Muscle layer of colon (tissue), 2 donors: ENCODE results near the gene HOXC9.

ENCODE experiments used
- H3K27ac ChIP-seq: one replicate; pipeline ENCODE4 v1.7.0; 2013; ENCODE audit warnings: low read depth, mild to moderate bottlenecking, low read length, moderate library complexity
- H3K27me3 ChIP-seq, 2 donors: one replicate each; pipeline ENCODE4 v1.7.0; 2013; ENCODE audit warnings: low read length in 2 of 2, mild to moderate bottlenecking in 2 of 2; ENCODE audit not compliant: insufficient read depth in 2 of 2, control insufficient read depth in 1 of 2
- H3K36me3 ChIP-seq: one replicate; pipeline ENCODE4 v1.7.0; 2013; ENCODE audit warnings: mild to moderate bottlenecking, low read length; ENCODE audit not compliant: insufficient read depth
- H3K4me1 ChIP-seq: one replicate; pipeline ENCODE4 v1.7.0; 2013; ENCODE audit warnings: mild to moderate bottlenecking, low read length; ENCODE audit not compliant: insufficient read depth
- H3K4me3 ChIP-seq, 2 donors: one replicate each; pipeline ENCODE4 v1.7.0; 2013; ENCODE audit warnings: low read length in 2 of 2, low read depth in 1 of 2, mild to moderate bottlenecking in 1 of 2, moderate library complexity in 1 of 2
- H3K9ac ChIP-seq: one replicate; pipeline ENCODE4 v1.7.0; 2013; ENCODE audit warnings: low read length
- H3K9me3 ChIP-seq: one replicate; pipeline ENCODE4 v1.7.0; 2013; ENCODE audit warnings: mild to moderate bottlenecking, low read length
- donor health status: abdominal sarcoma.
- donor health status: Adenocarcinoma of cecum.

The HOXC9 gene

GRCh38 chr12:54032086-54032619 is 32.2 kb downstream of the HOXC9 start:
- no peak overlapping the region for H3K9ac ChIP-seq
- peaks cover 18% of the 10 kb centered on the region for H3K4me1 ChIP-seq
- H3K9me3 ChIP-seq: no peaks in the 10 kb centered on the region
- no peaks in the 10 kb centered on the region for H3K36me3 ChIP-seq
- no peak overlapping the region for H3K27ac ChIP-seq
- peaks cover 39 to 94% of the 10 kb centered on the region in 2 donors for H3K27me3 ChIP-seq
- no peak overlapping the region for H3K4me3 ChIP-seq

DNA sequence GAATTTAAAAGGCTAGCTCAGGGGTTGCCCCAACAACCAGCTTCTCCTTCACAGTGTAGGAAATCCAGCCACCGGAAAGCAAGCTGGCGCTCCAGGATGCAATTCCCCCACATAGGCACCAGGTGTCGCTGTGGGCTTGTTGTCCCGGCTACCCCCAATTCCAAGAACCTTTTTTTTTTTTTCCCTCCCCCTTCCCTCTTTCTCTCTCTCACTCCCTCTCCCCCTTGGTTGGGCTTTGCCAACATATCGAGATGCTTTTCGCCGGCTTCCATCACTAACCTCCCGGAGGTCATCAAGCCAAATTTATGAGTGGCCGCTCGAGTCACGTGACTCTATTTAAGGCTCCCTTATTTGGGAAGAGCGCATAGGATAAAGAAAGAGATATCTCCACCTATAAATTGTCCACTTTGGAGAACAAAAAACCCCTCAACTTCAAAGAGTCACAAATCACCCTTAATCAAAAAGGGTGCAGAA is 32.7 kb downstream of the HOXC9 start, which contains the start of gene HOXC5:
Gene HOXC5, plus strand, starts transcription at position 424 of the 474 bp plus-strand sequence. CDS start 73 bp downstream, outside the sequence.
- Histone ChIP-seq H3K27ac (no peak within 1 kb of the TSS), H3K9me3 (no peaks in the 10 kb centered on the region), H3K27me3 (peaks cover 34 to 90% of the 10 kb centered on the region in 2 donors), H3K9ac (no peak within 1 kb of the TSS), H3K36me3 (no peaks in the 10 kb centered on the region), H3K4me3 (peak within 1 kb of the TSS; percentile 41 to 58), H3K4me1 (peaks cover 18% of the 10 kb centered on the region)

DNA sequence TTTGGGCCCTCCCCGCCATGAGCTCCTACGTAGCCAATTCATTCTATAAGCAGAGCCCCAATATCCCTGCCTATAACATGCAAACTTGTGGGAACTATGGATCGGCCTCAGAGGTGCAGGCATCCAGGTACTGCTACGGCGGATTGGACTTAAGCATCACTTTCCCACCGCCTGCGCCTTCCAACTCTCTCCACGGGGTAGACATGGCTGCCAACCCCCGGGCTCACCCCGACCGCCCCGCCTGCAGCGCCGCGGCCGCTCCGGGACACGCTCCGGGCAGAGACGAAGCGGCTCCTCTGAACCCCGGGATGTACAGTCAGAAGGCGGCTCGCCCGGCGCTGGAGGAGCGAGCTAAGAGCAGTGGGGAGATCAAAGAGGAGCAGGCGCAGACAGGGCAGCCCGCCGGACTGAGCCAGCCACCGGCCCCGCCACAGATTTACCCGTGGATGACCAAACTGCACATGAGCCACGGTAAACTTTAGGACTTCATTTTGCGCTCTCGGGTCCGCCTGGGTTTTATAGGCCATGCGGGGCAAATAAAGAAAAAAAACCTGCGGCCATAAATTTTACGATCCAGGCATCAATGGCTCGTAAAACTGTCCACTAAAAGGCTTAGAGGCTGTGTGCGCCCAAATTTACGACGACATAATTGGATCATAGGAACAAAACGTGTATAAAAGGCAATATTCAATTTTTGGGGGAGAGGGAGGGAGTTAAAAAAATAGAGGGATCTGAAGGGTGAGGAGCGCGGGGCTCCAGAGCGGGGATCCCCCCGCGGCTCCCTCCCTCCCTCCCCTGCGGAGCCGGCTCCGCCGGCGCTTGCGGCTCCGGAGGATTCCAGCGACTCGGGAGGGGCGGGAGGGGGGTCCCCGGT is 33.4 kb downstream of the HOXC9 start:
- H3K9ac ChIP-seq: no peak overlapping the region
- peak overlapping the region; percentile 41 to 58 for H3K4me3 ChIP-seq
- no peaks in the 10 kb centered on the region for H3K9me3 ChIP-seq
- no peak overlapping the region for H3K27ac ChIP-seq
- H3K4me1 ChIP-seq: peaks cover 17% of the 10 kb centered on the region
- H3K36me3 ChIP-seq: no peaks in the 10 kb centered on the region
- H3K27me3 ChIP-seq: peaks cover 29 to 84% of the 10 kb centered on the region in 2 donors

- Histone ChIP-seq H3K27me3 (peaks cover 24 to 76% of the 10 kb centered on the region in 2 donors), H3K9me3 (no peaks in the 10 kb centered on the region), H3K4me1 (peaks cover 11% of the 10 kb centered on the region)
Measured at GRCh38 chr12:54033980-54034784, 34.2 kb downstream of the HOXC9 start.

DNA sequence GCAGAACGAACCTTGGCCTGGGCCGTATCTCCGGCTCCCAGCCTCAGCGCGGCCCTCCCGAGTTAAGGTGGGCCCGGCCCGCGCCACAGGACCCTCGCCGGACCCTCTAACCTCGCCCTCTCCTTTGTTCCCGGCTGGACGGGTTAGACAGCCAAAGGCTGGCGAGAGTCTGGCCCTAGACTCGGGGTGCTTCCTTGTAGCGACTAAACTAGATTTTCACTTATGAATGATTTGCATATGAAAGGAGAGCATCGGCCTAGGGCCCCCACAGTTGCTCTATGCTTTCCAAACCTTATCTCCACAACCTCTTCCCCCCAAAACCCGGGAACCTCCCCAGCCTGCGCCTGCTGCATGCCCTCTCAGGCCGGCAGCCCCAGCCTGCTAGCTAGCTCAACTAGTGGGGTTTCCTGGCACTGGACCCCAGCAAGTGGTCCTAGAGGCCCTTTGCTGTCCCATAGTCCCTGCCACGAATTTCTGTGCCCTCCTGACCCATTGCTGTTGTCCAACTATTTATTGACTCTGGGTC is 34.9 kb downstream of the HOXC9 start:
- Histone ChIP-seq H3K36me3 (no peaks in the 10 kb centered on the region), H3K9ac (no peak overlapping the region), H3K4me3 (no peak overlapping the region), H3K4me1 (peaks cover 13% of the 10 kb centered on the region), H3K27me3 (peaks cover 24 to 74% of the 10 kb centered on the region in 2 donors), H3K9me3 (no peaks in the 10 kb centered on the region), H3K27ac (no peak overlapping the region)

More at GRCh38 chr12:54033980-54034784, 34.2 kb downstream of the HOXC9 start:
- Histone ChIP-seq H3K9ac (no peak overlapping the region), H3K4me3 (peak overlapping the region in 1 of 2 donors; percentile 14), H3K27ac (no peak overlapping the region), H3K36me3 (no peaks in the 10 kb centered on the region)

- no peak overlapping the region for H3K27ac ChIP-seq
- no peak overlapping the region for H3K4me3 ChIP-seq
- H3K9ac ChIP-seq: no peak overlapping the region
- peaks cover 16% of the 10 kb centered on the region for H3K4me1 ChIP-seq
- H3K9me3 ChIP-seq: no peaks in the 10 kb centered on the region
- H3K27me3 ChIP-seq: peaks cover 24 to 73% of the 10 kb centered on the region in 2 donors
- H3K36me3 ChIP-seq: no peaks in the 10 kb centered on the region
Measured at GRCh38 chr12:54035568-54036264, 35.8 kb downstream of the HOXC9 start.

DNA sequence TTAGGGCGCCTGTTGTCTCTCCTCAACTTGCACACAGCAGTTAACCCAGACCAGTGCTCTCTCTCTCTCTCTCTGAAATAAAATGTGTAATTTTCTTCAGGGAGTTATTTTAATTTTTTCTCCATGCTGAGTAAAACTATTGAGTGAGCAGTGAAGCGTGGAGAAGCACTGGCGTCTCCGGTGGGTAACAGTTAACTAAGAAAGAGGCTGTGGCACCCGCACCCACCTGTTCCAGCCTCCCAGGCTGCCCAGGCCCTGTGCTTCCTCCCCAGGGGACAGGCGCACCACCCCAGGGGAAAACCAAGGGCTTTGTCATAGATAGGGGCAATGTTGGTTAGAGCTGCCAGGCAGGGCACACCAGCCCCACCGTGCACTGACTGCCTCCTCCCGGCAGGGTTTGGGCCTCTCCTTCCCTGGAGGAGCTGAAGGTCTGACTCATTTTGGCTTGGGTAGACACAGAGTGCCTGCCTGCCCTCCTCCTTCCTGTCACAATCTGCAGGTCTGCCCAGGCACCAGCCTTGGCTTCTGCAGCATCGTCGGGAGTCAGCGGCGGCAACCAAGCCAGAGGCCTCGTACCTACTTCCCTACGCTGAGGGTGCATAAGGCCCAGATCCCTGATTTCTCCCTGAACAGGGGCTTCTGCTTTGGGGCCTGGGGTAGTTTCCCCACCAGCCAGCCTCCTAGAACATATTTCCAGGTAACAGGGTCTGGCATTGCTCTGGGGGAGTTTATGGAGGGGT is 36.8 kb downstream of the HOXC9 start:
- Histone ChIP-seq H3K36me3 (no peaks in the 10 kb centered on the region), H3K4me1 (peaks cover 16% of the 10 kb centered on the region), H3K4me3 (no peak overlapping the region), H3K27me3 (peaks cover 28 to 68% of the 10 kb centered on the region in 2 donors), H3K27ac (no peak overlapping the region), H3K9me3 (no peaks in the 10 kb centered on the region), H3K9ac (no peak overlapping the region)

DNA sequence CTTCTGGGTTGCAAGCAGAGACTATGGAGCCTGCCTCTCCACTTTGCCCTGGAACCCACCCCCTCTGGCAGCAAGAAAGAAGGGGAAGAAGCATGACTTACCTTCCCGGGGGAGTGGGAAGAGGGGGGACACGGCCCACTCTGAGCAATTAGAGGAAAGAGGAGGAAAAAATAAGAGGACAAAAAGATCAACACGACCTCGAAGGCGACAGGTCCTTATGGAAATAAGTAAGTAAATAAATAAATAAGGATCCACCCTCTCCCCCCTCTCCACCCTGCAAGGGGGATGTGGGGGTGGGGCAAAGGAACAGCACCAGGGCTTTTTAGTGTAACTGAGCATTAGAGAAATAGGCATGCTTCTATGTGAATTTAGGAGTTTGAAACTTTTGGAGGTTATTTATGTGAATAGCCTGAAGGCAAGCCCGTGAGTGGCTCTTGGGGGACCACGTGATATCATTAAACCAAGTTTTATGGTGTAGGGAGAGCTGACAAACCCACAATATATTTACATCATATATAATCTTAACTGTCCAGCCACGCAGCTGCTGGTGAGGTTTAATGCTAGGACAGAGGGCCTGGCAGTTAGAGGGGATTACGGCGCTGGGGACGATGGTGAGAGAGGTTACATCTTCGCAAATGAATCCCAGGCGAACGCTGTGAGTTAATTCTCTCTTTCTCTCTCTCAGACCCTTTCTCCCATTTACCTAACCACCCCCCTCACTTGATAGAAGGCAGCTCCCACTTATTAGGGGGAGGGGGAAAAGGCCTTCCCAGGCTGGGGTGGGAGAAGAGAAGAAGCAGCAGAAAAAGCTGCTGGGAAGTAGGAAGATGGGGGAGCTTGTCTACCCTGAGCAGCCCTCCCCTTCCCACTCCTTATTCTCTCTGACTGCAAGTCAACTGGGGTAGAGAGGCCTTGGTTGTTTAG is 37.7 kb downstream of the HOXC9 start:
- Histone ChIP-seq H3K9ac (no peak overlapping the region), H3K27me3 (peaks cover 21 to 67% of the 10 kb centered on the region in 2 donors), H3K27ac (no peak overlapping the region)

DNA sequence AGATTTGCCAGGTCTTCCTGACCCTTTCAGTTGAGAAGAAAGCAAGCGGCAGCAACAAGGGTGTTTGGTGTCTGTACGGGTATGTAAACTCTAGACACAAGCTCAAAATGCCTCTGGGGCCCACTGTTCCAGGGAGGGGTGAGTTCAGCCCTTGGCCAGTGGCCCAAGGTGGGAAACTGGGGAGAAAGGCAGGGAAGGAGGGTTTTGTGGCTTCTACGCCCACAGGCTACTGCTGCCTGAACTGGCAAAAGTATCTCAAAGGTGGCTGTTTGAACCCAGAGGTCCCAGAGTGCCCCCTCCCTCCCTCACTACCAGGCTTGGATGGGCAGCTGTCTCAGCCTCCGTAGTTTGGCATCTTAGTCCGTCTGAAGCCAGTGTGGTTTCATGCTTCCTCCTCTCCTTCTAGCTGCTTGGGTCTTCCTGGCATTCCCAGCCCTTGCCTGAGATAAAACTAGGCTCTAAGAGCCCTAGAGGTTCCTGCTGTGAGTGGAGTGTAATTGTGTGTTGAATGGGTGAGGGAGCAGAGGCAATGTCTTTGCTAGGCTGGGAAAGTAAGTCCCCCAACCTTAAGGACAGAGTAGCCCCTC is 38.4 kb downstream of the HOXC9 start:
- Histone ChIP-seq H3K36me3 (no peaks in the 10 kb centered on the region), H3K9me3 (no peaks in the 10 kb centered on the region), H3K27ac (no peak overlapping the region), H3K4me3 (no peak overlapping the region), H3K4me1 (peaks cover 10% of the 10 kb centered on the region), H3K9ac (no peak overlapping the region), H3K27me3 (peaks cover 13 to 67% of the 10 kb centered on the region in 2 donors)

More for the DNA sequence above, 37.7 kb downstream of the HOXC9 start:
- H3K9me3 ChIP-seq: no peaks in the 10 kb centered on the region
- peaks cover 16% of the 10 kb centered on the region for H3K4me1 ChIP-seq
- H3K4me3 ChIP-seq: no peak overlapping the region
- H3K36me3 ChIP-seq: no peaks in the 10 kb centered on the region
